Measurements from ENCODE around the gene ESPN.
"Not testable (repeated sequence)": the region's sequence is repeated elsewhere in the genome, so short reads cannot be mapped to it uniquely, and the experiment has no call there.

ESPN gene

GRCh38 chr1:6435129-6435528 is 10.6 kb downstream of the ESPN start:
- no peak overlapping the region for H3K4me3 ChIP-seq (ENCODE audit: control insufficient read depth in 1 of 7, extremely low read depth in 1 of 7, insufficient read depth in 4 of 7, low read depth in 2 of 7, low read length in 6 of 7)
- ChIA-PET POLR2A (no interaction called here), CTCF (interaction anchor here (1.4 to 7.4 kb wide), 3 partner anchors 9 to 15 kb away, joined by 5 to 61 read pairs (median 31); partner anchors contain the start of gene HES2)
- H3K4me1 ChIP-seq (ENCODE audit: control extremely low read depth in 1 of 4, control insufficient read depth in 4 of 4, insufficient read depth in 4 of 4, low read length in 3 of 4): peaks cover 0 to 3% (median 1%) of the 10 kb centered on the region in 4 experiments
- H3K9me3 ChIP-seq (ENCODE audit: control extremely low read depth in 1 of 5, control insufficient read depth in 4 of 5, insufficient read depth in 2 of 5, low read depth in 1 of 5, low read length in 4 of 5): no peaks in the 10 kb centered on the region
- WGBS (ENCODE audit: insufficient coverage): 98% methylated on average over 5 of the region's 15 CpGs
- H3K27me3 ChIP-seq (replicated peaks in 2 of 5; ENCODE audit: control insufficient read depth in 4 of 5, insufficient read depth in 5 of 5, low read length in 4 of 5): peaks cover 0 to 30% (median 9%) of the 10 kb centered on the region in 5 experiments
- no peaks in the 10 kb centered on the region for H3K36me3 ChIP-seq (ENCODE audit: control insufficient read depth in 4 of 4, insufficient read depth in 4 of 4, low read length in 3 of 4)
- no peak overlapping the region for H3K27ac ChIP-seq (ENCODE audit: insufficient read depth in 1 of 2, low read depth in 1 of 2, low read length in 2 of 2, poor library complexity in 1 of 2, severe bottlenecking in 2 of 2)
- DNase-seq: no peak

GRCh38 chr1:6435547-6435946 is 11.0 kb downstream of the ESPN start:
- POLR2A ChIA-PET: no interaction called here
- H3K27me3 ChIP-seq (replicated peaks in 2 of 5; ENCODE audit: control insufficient read depth in 4 of 5, insufficient read depth in 5 of 5, low read length in 4 of 5): peaks cover 0 to 28% (median 9%) of the 10 kb centered on the region in 5 experiments
- H3K36me3 ChIP-seq (ENCODE audit: control insufficient read depth in 4 of 4, insufficient read depth in 4 of 4, low read length in 3 of 4): no peaks in the 10 kb centered on the region
- CTCF ChIA-PET: interaction anchor here (1.4 to 7.4 kb wide), 3 partner anchors 10 to 15 kb away, joined by 5 to 61 read pairs (median 31); partner anchors contain the start of gene HES2
- no peak overlapping the region for H3K4me3 ChIP-seq (ENCODE audit: control insufficient read depth in 1 of 7, extremely low read depth in 1 of 7, insufficient read depth in 4 of 7, low read depth in 2 of 7, low read length in 6 of 7)
- WGBS (ENCODE audit: insufficient coverage): 89% methylated on average over 1 of the region's 3 CpGs
- no peak for DNase-seq
- no peak overlapping the region for H3K27ac ChIP-seq (ENCODE audit: insufficient read depth in 1 of 2, low read depth in 1 of 2, low read length in 2 of 2, poor library complexity in 1 of 2, severe bottlenecking in 2 of 2)
- no peaks in the 10 kb centered on the region for H3K9me3 ChIP-seq (ENCODE audit: control extremely low read depth in 1 of 5, control insufficient read depth in 4 of 5, insufficient read depth in 2 of 5, low read depth in 1 of 5, low read length in 4 of 5)
- peaks cover 0 to 5% (median 2%) of the 10 kb centered on the region in 4 experiments for H3K4me1 ChIP-seq (ENCODE audit: control extremely low read depth in 1 of 4, control insufficient read depth in 4 of 4, insufficient read depth in 4 of 4, low read length in 3 of 4)

- H3K9me3 ChIP-seq (ENCODE audit: control extremely low read depth in 1 of 5, control insufficient read depth in 4 of 5, insufficient read depth in 2 of 5, low read depth in 1 of 5, low read length in 4 of 5); H3K4me3 ChIP-seq (ENCODE audit: control insufficient read depth in 1 of 7, extremely low read depth in 1 of 7, insufficient read depth in 4 of 7, low read depth in 2 of 7, low read length in 6 of 7); POLR2A ChIA-PET; DNase-seq; H3K27ac ChIP-seq (ENCODE audit: insufficient read depth in 1 of 2, low read depth in 1 of 2, low read length in 2 of 2, poor library complexity in 1 of 2, severe bottlenecking in 2 of 2); H3K36me3 ChIP-seq (ENCODE audit: control insufficient read depth in 4 of 4, insufficient read depth in 4 of 4, low read length in 3 of 4): not testable (repeated sequence)
- H3K27me3 ChIP-seq (replicated peaks in 2 of 5; ENCODE audit: control insufficient read depth in 4 of 5, insufficient read depth in 5 of 5, low read length in 4 of 5): peaks cover 0 to 28% (median 14%) of the 10 kb centered on the region in 5 experiments
- CTCF ChIA-PET: interaction anchor here (1.4 to 7.4 kb wide), 4 partner anchors 10 to 190 kb away, joined by 4 to 61 read pairs (median 18); partner anchors contain the start of gene HES2
- 100% methylated on average over 1 of the region's 3 CpGs for WGBS (ENCODE audit: insufficient coverage)
- H3K4me1 ChIP-seq (ENCODE audit: control extremely low read depth in 1 of 4, control insufficient read depth in 4 of 4, insufficient read depth in 4 of 4, low read length in 3 of 4): peaks cover 0 to 10% (median 3%) of the 10 kb centered on the region in 4 experiments
Measured at GRCh38 chr1:6436277-6436676, 11.7 kb downstream of the ESPN start.

GRCh38 chr1:6437012-6437700 is 12.6 kb downstream of the ESPN start:
- WGBS (ENCODE audit: insufficient coverage): 75% methylated on average over 18 of the region's 22 CpGs
- H3K4me3 ChIP-seq (ENCODE audit: control insufficient read depth in 1 of 7, extremely low read depth in 1 of 7, insufficient read depth in 4 of 7, low read depth in 2 of 7, low read length in 6 of 7); DNase-seq; H3K9me3 ChIP-seq (ENCODE audit: control extremely low read depth in 1 of 5, control insufficient read depth in 4 of 5, insufficient read depth in 2 of 5, low read depth in 1 of 5, low read length in 4 of 5); H3K27ac ChIP-seq (ENCODE audit: insufficient read depth in 1 of 2, low read depth in 1 of 2, low read length in 2 of 2, poor library complexity in 1 of 2, severe bottlenecking in 2 of 2); H3K36me3 ChIP-seq (ENCODE audit: control insufficient read depth in 4 of 4, insufficient read depth in 4 of 4, low read length in 3 of 4); POLR2A ChIA-PET: not testable (repeated sequence)
- peaks cover 0 to 10% (median 3%) of the 10 kb centered on the region in 4 experiments for H3K4me1 ChIP-seq (ENCODE audit: control extremely low read depth in 1 of 4, control insufficient read depth in 4 of 4, insufficient read depth in 4 of 4, low read length in 3 of 4)
- peaks cover 0 to 33% (median 15%) of the 10 kb centered on the region in 5 experiments for H3K27me3 ChIP-seq (replicated peaks in 2 of 5; ENCODE audit: control insufficient read depth in 4 of 5, insufficient read depth in 5 of 5, low read length in 4 of 5)
- CTCF ChIA-PET: interaction anchor here (0.5 to 7.4 kb wide), 15 partner anchors 7 to 191 kb away, joined by 3 to 61 read pairs (median 4); partner anchors contain the start of gene HES2

GRCh38 chr1:6438047-6438525 is 13.5 kb downstream of the ESPN start:
- Histone ChIP-seq H3K4me3 (ENCODE audit: control insufficient read depth in 1 of 7, extremely low read depth in 1 of 7, insufficient read depth in 4 of 7, low read depth in 2 of 7, low read length in 6 of 7) (no peak overlapping the region), H3K27ac (ENCODE audit: insufficient read depth in 1 of 2, low read depth in 1 of 2, low read length in 2 of 2, poor library complexity in 1 of 2, severe bottlenecking in 2 of 2) (no peak overlapping the region), H3K27me3 (replicated peaks in 2 of 5; ENCODE audit: control insufficient read depth in 4 of 5, insufficient read depth in 5 of 5, low read length in 4 of 5) (peaks cover 0 to 33% (median 15%) of the 10 kb centered on the region in 5 experiments), H3K9me3 (ENCODE audit: control extremely low read depth in 1 of 5, control insufficient read depth in 4 of 5, insufficient read depth in 2 of 5, low read depth in 1 of 5, low read length in 4 of 5) (no peaks in the 10 kb centered on the region), H3K36me3 (ENCODE audit: control insufficient read depth in 4 of 4, insufficient read depth in 4 of 4, low read length in 3 of 4) (no peaks in the 10 kb centered on the region), H3K4me1 (ENCODE audit: control extremely low read depth in 1 of 4, control insufficient read depth in 4 of 4, insufficient read depth in 4 of 4, low read length in 3 of 4) (peaks cover 0 to 10% (median 3%) of the 10 kb centered on the region in 4 experiments)
- CTCF ChIA-PET: interaction anchor here (0.8 to 7.4 kb wide), 18 partner anchors 8 to 191 kb away, joined by 3 to 61 read pairs (median 4); partner anchors contain the start of gene HES2
- DNase-seq: peak; percentile 66 to 75 (median 68)
- WGBS (ENCODE audit: insufficient coverage): 22% methylated on average over 4 of the region's 5 CpGs
- POLR2A ChIA-PET: no interaction called here

- DNase-seq: peak; percentile 73 to 90 (median 89)
- WGBS (ENCODE audit: insufficient coverage): 4% methylated on average over 59 of the region's 101 CpGs
- CTCF ChIA-PET: interaction anchor here (1.0 to 7.4 kb wide), 8 partner anchors 9 to 193 kb away, joined by 3 to 61 read pairs (median 5); partner anchors contain the start of genes ESPN and HES2
- POLR2A ChIA-PET: interaction anchor here (1.3 kb wide), 1 partner anchor 20 kb away, joined by 3 read pairs; the partner anchor contains the start of gene HES2
- no peaks in the 10 kb centered on the region for H3K36me3 ChIP-seq (ENCODE audit: control insufficient read depth in 4 of 4, insufficient read depth in 4 of 4, low read length in 3 of 4)
- peak overlapping the region in 4 of 7 experiments; percentile 33 to 61 (median 47) for H3K4me3 ChIP-seq (ENCODE audit: control insufficient read depth in 1 of 7, extremely low read depth in 1 of 7, insufficient read depth in 4 of 7, low read depth in 2 of 7, low read length in 6 of 7)
- no peaks in the 10 kb centered on the region for H3K9me3 ChIP-seq (ENCODE audit: control extremely low read depth in 1 of 5, control insufficient read depth in 4 of 5, insufficient read depth in 2 of 5, low read depth in 1 of 5, low read length in 4 of 5)
- peaks cover 0 to 10% (median 3%) of the 10 kb centered on the region in 4 experiments for H3K4me1 ChIP-seq (ENCODE audit: control extremely low read depth in 1 of 4, control insufficient read depth in 4 of 4, insufficient read depth in 4 of 4, low read length in 3 of 4)
- H3K27me3 ChIP-seq (replicated peaks in 2 of 5; ENCODE audit: control insufficient read depth in 4 of 5, insufficient read depth in 5 of 5, low read length in 4 of 5): peaks cover 0 to 43% (median 24%) of the 10 kb centered on the region in 5 experiments
- H3K27ac ChIP-seq (ENCODE audit: insufficient read depth in 1 of 2, low read depth in 1 of 2, low read length in 2 of 2, poor library complexity in 1 of 2, severe bottlenecking in 2 of 2): no peak overlapping the region
Measured at GRCh38 chr1:6440198-6441126, 15.9 kb downstream of the ESPN start.

All from common myeloid progenitor, CD34-positive (primary cell).